Lung (tissue), 12 donors: ENCODE results near the gene BMS1. TPM values are rescaled to one million over a fixed set of nuclear protein-coding genes. Genes with fewer than 3 reads are reported as not detected.

Source experiments
- ATAC-seq: fragments of 200-7000 bp; cut with Tn5 transposase; one replicate; pipeline ENCODE4 v1.9.1; 2020; ENCODE audit warnings: moderate number of reproducible peaks; ENCODE audit not compliant: insufficient read depth, low FRiP score
- DNase-seq, 3 donors: peaks; one replicate each; pipeline ENCODE4 v3.0.0-alpha.2; 2013 to 2017
- H3K27ac ChIP-seq, 2 donors: one replicate each; pipeline ENCODE4 v1.5.1; 2013; ENCODE audit warnings: mild to moderate bottlenecking in 2 of 2, moderate library complexity in 2 of 2, control low read depth in 1 of 2, inconsistent platforms in 1 of 2, low read depth in 1 of 2, low read length in 1 of 2
- H3K27me3 ChIP-seq, 3 donors: one replicate each; pipeline ENCODE4 v1.5.1; 2013; ENCODE audit warnings: low read length in 2 of 3; ENCODE audit not compliant: control insufficient read depth in 3 of 3, insufficient read depth in 3 of 3
- H3K36me3 ChIP-seq, 4 donors: one replicate each; pipeline ENCODE4 v1.5.1; 2013; ENCODE audit warnings: low read length in 4 of 4, mild to moderate bottlenecking in 1 of 4, moderate library complexity in 1 of 4; ENCODE audit not compliant: control insufficient read depth in 4 of 4, insufficient read depth in 4 of 4
- H3K4me1 ChIP-seq, 5 donors: one replicate each; pipeline ENCODE4 v1.5.1; 2013; ENCODE audit warnings: low read length in 5 of 5, mild to moderate bottlenecking in 2 of 5, moderate library complexity in 1 of 5; ENCODE audit not compliant: control insufficient read depth in 5 of 5, insufficient read depth in 5 of 5
- H3K4me3 ChIP-seq: one replicate; pipeline ENCODE4 v1.5.1; 2013; ENCODE audit warnings: mild to moderate bottlenecking, control low read depth, moderate library complexity
- H3K9ac ChIP-seq, 2 donors: one replicate each; pipeline ENCODE4 v1.5.1; 2013; ENCODE audit warnings: low read length in 2 of 2, control low read depth in 1 of 2; ENCODE audit not compliant: insufficient read depth in 1 of 2
- H3K9me3 ChIP-seq, 4 donors: one replicate each; pipeline ENCODE4 v1.5.1; 2013; ENCODE audit warnings: low read length in 3 of 4, mild to moderate bottlenecking in 1 of 4, moderate library complexity in 1 of 4; ENCODE audit not compliant: control insufficient read depth in 4 of 4, insufficient read depth in 3 of 4
- WGBS, 2 donors: extraction: QIAGEN DNeasy Blood & Tissue Kit; methylation state at CpG; one replicate each; pipeline ENCODE4 v1.1.7; 2013; 5-methylcytosine and 5-hydroxymethylcytosine counted together
- polyA plus RNA-seq, 2 donors: library from polyadenylated mRNA; stranded (reverse); fragments of 200-250 nt; gene quantifications; one replicate each; pipeline ENCODE4 v1.2.1, GENCODE V29; 2013
- total RNA-seq, 2 donors: library from RNA; depleted of rRNA in 1 of 2; stranded (reverse); fragments of >200 nt in 1 of 2; gene quantifications; one replicate each; pipeline ENCODE4 v1.2.1, GENCODE V29; 2014 to 2021
- TF ChIP-seq, protein P1 (sequence below): IDR thresholded peaks from 2 replicates; pipeline ENCODE4 v1.5.1; 2012; ENCODE audit warnings: mild to moderate bottlenecking; ENCODE audit errors: control extremely low read depth, extremely low read depth
- donor health status: control.
- donor health status: control.
- donor health status: Bipolar disorder and iron deficiency.
- donor health status: healthy.
- donor health status: DM: yes; HTN: yes; CAD: no.

The BMS1 gene
- total and polyA plus RNA-seq, 4 donors, result 6.7 to 15.6 (median 13.8) TPM

DNA sequence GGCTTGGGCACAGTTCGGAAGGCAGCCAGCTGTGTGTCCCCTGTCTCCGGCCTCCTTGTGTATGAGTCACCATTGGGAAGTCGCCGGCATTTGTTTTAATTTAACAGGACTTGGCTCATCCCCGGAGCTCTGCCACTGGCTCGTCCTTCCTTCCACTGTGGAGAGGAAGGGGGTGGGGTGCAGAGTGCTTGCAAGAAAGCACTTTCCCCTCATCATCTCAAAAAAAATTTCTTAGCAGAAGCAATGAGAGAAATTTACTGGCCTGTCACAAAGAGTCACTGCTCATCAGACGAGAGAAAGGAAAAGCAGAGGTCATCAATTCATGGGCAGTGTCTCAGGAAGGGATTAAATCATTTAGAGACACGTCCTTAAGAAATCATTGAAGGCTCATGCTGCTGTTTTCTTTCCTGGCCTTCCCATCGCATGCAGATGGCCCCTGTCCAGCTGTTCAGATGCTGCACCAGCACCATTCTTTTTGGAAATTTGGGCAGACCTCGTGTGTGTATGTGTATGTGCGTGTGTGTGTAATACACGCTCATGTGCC is 93.3 kb downstream of the BMS1 start:
- Histone ChIP-seq H3K9ac (no peak overlapping the region), H3K4me3 (no peak overlapping the region), H3K9me3 (peaks cover 0 to 4% (median 0%) of the 10 kb centered on the region in 4 donors), H3K36me3 (no peaks in the 10 kb centered on the region), H3K27me3 (no peaks in the 10 kb centered on the region), H3K4me1 (peaks cover 0 to 44% (median 9%) of the 10 kb centered on the region in 5 donors), H3K27ac (no peak overlapping the region)
- TF ChIP-seq, protein P1, sequence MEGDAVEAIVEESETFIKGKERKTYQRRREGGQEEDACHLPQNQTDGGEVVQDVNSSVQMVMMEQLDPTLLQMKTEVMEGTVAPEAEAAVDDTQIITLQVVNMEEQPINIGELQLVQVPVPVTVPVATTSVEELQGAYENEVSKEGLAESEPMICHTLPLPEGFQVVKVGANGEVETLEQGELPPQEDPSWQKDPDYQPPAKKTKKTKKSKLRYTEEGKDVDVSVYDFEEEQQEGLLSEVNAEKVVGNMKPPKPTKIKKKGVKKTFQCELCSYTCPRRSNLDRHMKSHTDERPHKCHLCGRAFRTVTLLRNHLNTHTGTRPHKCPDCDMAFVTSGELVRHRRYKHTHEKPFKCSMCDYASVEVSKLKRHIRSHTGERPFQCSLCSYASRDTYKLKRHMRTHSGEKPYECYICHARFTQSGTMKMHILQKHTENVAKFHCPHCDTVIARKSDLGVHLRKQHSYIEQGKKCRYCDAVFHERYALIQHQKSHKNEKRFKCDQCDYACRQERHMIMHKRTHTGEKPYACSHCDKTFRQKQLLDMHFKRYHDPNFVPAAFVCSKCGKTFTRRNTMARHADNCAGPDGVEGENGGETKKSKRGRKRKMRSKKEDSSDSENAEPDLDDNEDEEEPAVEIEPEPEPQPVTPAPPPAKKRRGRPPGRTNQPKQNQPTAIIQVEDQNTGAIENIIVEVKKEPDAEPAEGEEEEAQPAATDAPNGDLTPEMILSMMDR, result no peak
- 40 to 54% methylated on average over 12 of the region's 12 CpGs for WGBS, 2 donors
- DNase-seq, result peak; percentile 87 to 95 (median 91)
- no peak for ATAC-seq

DNA sequence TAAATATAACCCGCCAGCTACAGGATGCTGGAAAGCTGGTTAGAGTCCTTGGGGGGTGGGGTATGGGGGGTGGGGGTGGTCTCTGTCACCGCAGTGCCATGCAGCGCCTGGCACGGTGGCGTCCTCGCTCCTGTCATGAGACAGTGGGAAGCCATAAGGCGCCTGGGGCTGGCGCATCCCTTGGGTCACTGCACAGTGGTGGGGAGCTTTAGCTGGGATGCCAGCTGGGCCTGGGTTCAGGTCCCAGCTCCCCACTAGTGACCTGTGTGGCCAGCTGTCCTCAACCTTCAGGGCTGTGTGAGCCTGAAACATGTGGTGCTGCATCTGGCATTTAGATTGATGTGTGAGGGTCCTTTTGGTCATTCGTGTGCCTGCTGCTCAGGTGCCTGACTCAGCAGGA is 93.9 kb downstream of the BMS1 start:
- 80 to 95% methylated on average over 9 of the region's 9 CpGs for WGBS, 2 donors
- DNase-seq, result no peak
- no peak for ATAC-seq

GRCh38 chr10:42876945-42877344 is 94.3 kb downstream of the BMS1 start:
- DNase-seq, result no peak
- TF ChIP-seq, protein P1, result no peak
- 89 to 97% methylated on average over 6 of the region's 6 CpGs for WGBS, 2 donors
- Histone ChIP-seq H3K27ac (no peak overlapping the region), H3K36me3 (no peaks in the 10 kb centered on the region), H3K4me3 (no peak overlapping the region), H3K9me3 (peaks cover 0 to 5% (median under 1%) of the 10 kb centered on the region in 4 donors), H3K4me1 (peaks cover 0 to 33% (median 6%) of the 10 kb centered on the region in 5 donors), H3K27me3 (no peaks in the 10 kb centered on the region), H3K9ac (no peak overlapping the region)
- ATAC-seq, result no peak

More for the DNA sequence above, 93.9 kb downstream of the BMS1 start:
- no peak overlapping the region for H3K9ac ChIP-seq
- H3K4me1 ChIP-seq, result peaks cover 0 to 38% (median 9%) of the 10 kb centered on the region in 5 donors
- TF ChIP-seq, protein P1, result no peak
- no peaks in the 10 kb centered on the region for H3K36me3 ChIP-seq
- peaks cover 0 to 5% (median 0%) of the 10 kb centered on the region in 4 donors for H3K9me3 ChIP-seq
- H3K27me3 ChIP-seq, result no peaks in the 10 kb centered on the region
- no peak overlapping the region for H3K4me3 ChIP-seq
- no peak overlapping the region for H3K27ac ChIP-seq
